ENCODE results near the gene EP400.
"Not testable (repeated sequence)": the region's sequence is repeated elsewhere in the genome, so short reads cannot be mapped to it uniquely, and the experiment has no call there.

Gene EP400

DNA sequence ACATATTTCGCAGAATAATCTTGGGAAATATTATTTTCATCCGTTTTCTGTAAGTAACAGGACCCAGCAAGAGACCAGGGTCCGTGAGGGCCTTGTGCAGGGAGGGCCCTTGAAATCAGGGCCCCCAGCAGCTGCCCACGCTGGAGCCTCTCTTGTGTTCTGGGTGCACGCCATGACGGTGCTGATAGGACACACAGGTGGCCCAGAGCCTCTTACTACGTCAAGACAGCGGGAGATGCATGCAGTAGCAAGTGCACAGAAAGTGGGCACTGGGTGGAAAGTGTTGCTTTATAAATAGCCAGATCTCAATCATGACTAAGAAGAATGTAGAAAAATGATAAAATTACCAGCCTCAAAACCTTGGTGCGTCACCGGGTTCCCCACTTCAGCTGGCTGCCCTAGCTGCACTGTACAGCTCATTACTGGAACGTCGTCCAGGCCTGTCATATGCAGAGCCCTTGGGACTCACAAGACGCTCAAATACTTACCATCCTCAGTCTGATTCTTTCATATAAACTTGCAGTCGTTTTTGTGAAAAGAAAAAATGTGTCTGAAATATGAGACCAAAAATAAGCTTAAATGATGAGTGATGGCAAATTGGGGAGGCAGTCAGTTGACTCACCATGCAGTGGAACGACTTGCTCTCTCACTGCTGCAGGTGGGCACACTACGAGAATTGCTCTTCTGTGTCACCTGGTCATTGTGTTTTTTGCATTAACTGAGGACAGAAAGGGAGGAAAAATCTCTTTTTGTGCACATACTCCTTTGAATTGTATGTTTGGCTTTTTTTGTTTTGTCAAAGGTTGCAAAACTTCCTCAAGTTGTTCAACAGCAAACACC, 126.2 kb downstream of the EP400 start:
- H3K4me3 ChIP-seq (ENCODE audit: low read depth, low read length): no peak overlapping the region
- DNase-seq (ENCODE audit: low read depth): no peak
- TF ChIP-seq, protein P1, sequence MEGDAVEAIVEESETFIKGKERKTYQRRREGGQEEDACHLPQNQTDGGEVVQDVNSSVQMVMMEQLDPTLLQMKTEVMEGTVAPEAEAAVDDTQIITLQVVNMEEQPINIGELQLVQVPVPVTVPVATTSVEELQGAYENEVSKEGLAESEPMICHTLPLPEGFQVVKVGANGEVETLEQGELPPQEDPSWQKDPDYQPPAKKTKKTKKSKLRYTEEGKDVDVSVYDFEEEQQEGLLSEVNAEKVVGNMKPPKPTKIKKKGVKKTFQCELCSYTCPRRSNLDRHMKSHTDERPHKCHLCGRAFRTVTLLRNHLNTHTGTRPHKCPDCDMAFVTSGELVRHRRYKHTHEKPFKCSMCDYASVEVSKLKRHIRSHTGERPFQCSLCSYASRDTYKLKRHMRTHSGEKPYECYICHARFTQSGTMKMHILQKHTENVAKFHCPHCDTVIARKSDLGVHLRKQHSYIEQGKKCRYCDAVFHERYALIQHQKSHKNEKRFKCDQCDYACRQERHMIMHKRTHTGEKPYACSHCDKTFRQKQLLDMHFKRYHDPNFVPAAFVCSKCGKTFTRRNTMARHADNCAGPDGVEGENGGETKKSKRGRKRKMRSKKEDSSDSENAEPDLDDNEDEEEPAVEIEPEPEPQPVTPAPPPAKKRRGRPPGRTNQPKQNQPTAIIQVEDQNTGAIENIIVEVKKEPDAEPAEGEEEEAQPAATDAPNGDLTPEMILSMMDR (IDR thresholded peaks at IDR 0.05; ENCODE audit: insufficient read depth, low read depth, low read length, missing control alignments): no peak

DNA sequence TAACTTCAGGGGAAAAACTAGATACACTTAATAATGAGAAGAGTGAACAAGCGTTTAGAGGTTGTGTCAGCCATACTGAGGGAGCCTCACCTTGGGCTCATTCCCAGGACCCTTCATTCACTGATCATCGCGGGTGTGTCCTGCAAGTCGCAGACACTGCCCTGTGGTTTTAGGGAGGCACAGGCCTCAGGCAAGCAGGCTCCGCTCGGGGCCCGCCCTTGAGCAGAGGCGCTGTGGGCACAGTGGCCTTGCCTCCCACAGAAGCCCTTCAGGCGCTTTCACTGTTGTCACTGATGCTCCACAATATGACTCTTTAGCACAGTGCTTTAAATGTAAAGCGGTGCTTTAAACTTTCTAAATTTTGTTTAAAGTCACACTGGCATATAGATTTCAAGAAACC, 127.0 kb downstream of the EP400 start:
- H3K4me3 ChIP-seq (ENCODE audit: low read depth, low read length): no peak overlapping the region
- TF ChIP-seq, protein P1 (IDR thresholded peaks at IDR 0.05; ENCODE audit: insufficient read depth, low read depth, low read length, missing control alignments): no peak
- DNase-seq (ENCODE audit: low read depth): no peak

DNA sequence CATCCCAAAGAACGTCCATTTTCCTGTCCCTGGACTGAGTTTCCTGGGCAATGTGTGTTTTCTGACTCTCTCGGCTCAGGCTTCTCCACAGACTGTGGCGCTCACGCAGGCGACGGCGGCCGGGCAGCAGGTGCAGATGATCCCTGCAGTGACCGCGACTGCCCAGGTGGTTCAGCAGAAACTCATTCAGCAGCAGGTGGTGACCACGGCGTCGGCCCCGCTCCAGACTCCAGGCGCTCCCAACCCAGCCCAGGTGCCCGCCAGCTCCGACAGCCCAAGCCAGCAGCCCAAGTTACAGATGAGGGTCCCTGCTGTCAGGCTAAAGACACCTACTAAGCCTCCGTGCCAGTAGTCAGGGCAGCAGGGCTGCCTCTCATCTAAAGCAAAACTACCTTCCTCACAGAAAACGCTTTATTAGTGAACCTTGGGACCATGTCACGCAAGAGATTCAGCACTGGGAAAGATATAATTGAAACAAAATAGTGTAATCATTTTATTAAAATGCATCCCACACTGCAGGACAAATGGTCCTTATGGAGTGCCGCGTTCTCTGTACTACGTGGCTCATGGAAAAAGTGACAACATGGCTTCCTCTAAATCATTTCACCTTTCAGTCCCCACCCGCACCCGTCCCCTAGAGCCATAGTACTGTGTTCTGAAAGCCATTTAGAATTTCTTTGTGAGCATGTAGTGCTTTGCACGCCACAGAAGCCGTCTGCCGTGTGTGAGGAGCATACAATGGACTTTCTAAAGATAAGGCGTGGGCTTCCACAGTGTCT, 127.8 kb downstream of the EP400 start:
- H3K4me3 ChIP-seq (ENCODE audit: low read depth, low read length): no peak overlapping the region
- DNase-seq (ENCODE audit: low read depth): no peak
- TF ChIP-seq, protein P1 (IDR thresholded peaks at IDR 0.05; ENCODE audit: insufficient read depth, low read depth, low read length, missing control alignments): no peak

DNA sequence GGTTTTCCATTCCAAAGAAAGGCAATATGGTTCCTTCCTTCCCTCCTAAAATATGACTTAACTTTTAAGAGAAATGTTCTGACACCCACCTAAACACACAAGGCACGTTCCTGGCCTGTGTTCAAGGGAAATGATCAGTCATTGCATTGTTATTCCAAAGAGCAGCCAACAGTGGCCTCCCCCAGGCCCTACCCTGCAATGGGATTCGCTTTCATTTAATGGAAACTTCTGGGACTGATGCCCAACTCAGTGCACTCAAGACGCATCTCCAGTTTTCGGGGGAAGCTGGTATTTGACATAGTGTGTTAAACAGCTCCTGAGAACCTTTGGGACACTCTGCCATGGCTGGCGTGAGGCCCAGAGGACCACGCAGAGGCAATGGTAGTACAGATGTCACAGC, 128.4 kb downstream of the EP400 start:
- H3K4me3 ChIP-seq (ENCODE audit: low read depth, low read length): no peak overlapping the region
- no peak for DNase-seq (ENCODE audit: low read depth)
- TF ChIP-seq, protein P1 (IDR thresholded peaks at IDR 0.05; ENCODE audit: insufficient read depth, low read depth, low read length, missing control alignments): no peak

DNA sequence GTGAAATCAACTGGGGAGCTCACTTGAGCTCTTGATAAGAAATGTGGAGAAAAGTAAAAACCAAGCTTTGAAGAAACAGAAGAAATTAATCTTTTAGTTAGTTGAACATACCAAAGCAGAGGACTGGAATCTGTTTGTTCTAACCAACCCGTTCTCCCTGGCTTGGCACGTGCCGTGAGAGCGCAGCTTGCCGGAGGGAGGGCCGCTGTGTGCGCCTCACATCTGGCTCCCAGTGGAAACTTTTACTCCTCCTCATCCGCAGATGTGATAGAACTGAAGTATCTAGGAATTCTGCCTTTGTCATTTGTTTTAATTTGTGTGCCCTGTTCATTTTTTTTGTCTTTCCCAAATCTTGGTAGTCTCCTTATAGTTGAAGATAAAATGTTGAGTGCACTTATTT, 129.5 kb downstream of the EP400 start:
- TF ChIP-seq, protein P1 (IDR thresholded peaks at IDR 0.05; ENCODE audit: insufficient read depth, low read depth, low read length, missing control alignments): no peak
- DNase-seq (ENCODE audit: low read depth): no peak
- no peak overlapping the region for H3K4me3 ChIP-seq (ENCODE audit: low read depth, low read length)

DNA sequence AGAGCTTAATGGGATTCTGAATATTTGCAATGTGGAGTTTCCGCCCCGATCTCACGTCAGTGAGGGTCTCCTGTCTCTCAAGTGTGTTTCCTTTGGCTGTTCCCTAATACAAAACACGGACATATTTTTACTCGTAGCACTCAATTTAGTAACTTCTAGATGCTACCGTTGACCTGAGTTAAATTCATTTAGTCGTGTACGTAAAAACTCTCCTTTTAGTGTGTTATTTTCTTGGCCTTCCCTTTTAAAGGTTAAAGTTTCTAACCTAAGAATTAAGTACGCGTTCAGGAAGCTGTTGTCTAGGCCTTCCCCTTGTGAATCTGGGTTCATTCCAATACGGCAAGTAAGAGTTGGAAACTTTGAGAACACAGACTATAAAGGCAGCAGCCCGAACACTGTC, 130.0 kb downstream of the EP400 start:
- no peak for DNase-seq (ENCODE audit: low read depth)
- TF ChIP-seq, protein P1 (IDR thresholded peaks at IDR 0.05; ENCODE audit: insufficient read depth, low read depth, low read length, missing control alignments): no peak
- H3K4me3 ChIP-seq (ENCODE audit: low read depth, low read length): no peak overlapping the region

DNA sequence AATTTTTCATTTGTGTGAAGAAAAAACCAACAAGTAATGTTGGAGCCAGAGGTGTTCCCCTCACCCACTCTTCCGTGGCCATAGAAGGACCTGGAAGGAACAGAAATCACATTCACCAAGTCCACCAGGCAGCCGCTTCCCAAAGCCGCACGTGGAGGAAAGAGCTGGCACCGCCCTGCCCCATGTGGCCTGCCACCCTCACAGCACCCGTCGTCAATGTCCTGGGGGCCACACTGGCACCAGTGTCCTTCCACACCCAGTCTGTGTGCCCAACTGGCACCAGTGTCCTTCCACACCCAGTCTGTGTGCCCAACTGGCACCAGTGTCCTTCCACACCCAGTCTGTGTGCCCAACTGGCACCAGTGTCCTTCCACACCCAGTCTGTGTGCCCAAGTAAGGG, 130.8 kb downstream of the EP400 start:
- not testable (repeated sequence) for H3K4me3 ChIP-seq (ENCODE audit: low read depth, low read length); DNase-seq (ENCODE audit: low read depth)
